Mammary epithelial cell (primary cell): Measurements from ENCODE around the gene ISYNA1.

Experiments
- CTCF ChIP-seq, 2 donors: IDR thresholded peaks in 1 of 2; conservative IDR thresholded peaks in 1 of 2; 2 replicates each; pipeline ENCODE4 v1.5.1; 2011 to 2012; ENCODE audit warnings: inconsistent platforms in 2 of 2, low read length in 2 of 2, mild to moderate bottlenecking in 2 of 2, control low read depth in 1 of 2, low read depth in 1 of 2; ENCODE audit not compliant: insufficient read depth in 1 of 2; ENCODE audit errors: extremely low read depth in 1 of 2
- EZH2 ChIP-seq: IDR thresholded peaks from 2 replicates; pipeline ENCODE4 v1.6.1; 2012; ENCODE audit warnings: low read length, inconsistent platforms, borderline replicate concordance

GRCh38 chr19:18477042-18477779, 39.3 kb upstream of the ISYNA1 start:
- TF ChIP-seq CTCF (conservative IDR thresholded peaks at IDR 0.05 in 1 of 2, IDR thresholded peaks at IDR 0.05 in 1 of 2; ENCODE audit: extremely low read depth in 1 of 2, insufficient read depth in 1 of 2, low read depth in 1 of 2, low read length in 2 of 2), result no peak
- TF ChIP-seq EZH2, result no peak
